Duodenal mucosa (tissue), 2 donors: ENCODE data around the gene WDCP.

Source experiments
- H3K27ac ChIP-seq: one replicate; pipeline ENCODE4 v1.7.0; 2013; ENCODE audit warnings: low read depth, low read length
- H3K27me3 ChIP-seq, 2 donors: one replicate each; pipeline ENCODE4 v1.7.0; 2013; ENCODE audit warnings: low read length in 2 of 2, control low read depth in 1 of 2; ENCODE audit not compliant: insufficient read depth in 2 of 2, control insufficient read depth in 1 of 2
- H3K36me3 ChIP-seq, 2 donors: one replicate each; pipeline ENCODE4 v1.7.0; 2013; ENCODE audit warnings: low read length in 2 of 2, control low read depth in 1 of 2; ENCODE audit not compliant: insufficient read depth in 2 of 2, control insufficient read depth in 1 of 2
- H3K4me1 ChIP-seq, 2 donors: one replicate each; pipeline ENCODE4 v1.7.0; 2013; ENCODE audit warnings: low read length in 2 of 2, control low read depth in 1 of 2; ENCODE audit not compliant: insufficient read depth in 2 of 2, control insufficient read depth in 1 of 2
- H3K4me3 ChIP-seq, 2 donors: one replicate each; pipeline ENCODE4 v1.7.0; 2013; ENCODE audit warnings: low read length in 2 of 2, low read depth in 1 of 2
- H3K9ac ChIP-seq, 2 donors: one replicate each; pipeline ENCODE4 v1.7.0; 2013; ENCODE audit warnings: low read length in 2 of 2, low read depth in 1 of 2
- H3K9me3 ChIP-seq, 2 donors: one replicate each; pipeline ENCODE4 v1.7.0; 2013; ENCODE audit warnings: low read length in 2 of 2, control low read depth in 1 of 2; ENCODE audit not compliant: control insufficient read depth in 1 of 2

WDCP gene

GRCh38 chr2:24007693-24008092, 39.5 kb downstream of the WDCP start:
- Histone ChIP-seq H3K36me3 (no peaks in the 10 kb centered on the region), H3K9me3 (no peaks in the 10 kb centered on the region), H3K4me1 (peaks cover 5 to 12% of the 10 kb centered on the region in 2 donors), H3K27me3 (peaks cover 22 to 30% of the 10 kb centered on the region in 2 donors), H3K27ac (no peak overlapping the region), H3K9ac (no peak overlapping the region), H3K4me3 (no peak overlapping the region)

GRCh38 chr2:23994567-23994966, 52.6 kb downstream of the WDCP start:
- no peak overlapping the region for H3K9ac ChIP-seq
- H3K27ac ChIP-seq: no peak overlapping the region
- no peak overlapping the region for H3K4me3 ChIP-seq
- H3K27me3 ChIP-seq: no peaks in the 10 kb centered on the region
- no peaks in the 10 kb centered on the region for H3K9me3 ChIP-seq
- H3K4me1 ChIP-seq: no peaks in the 10 kb centered on the region
- peaks cover 0 to 5% of the 10 kb centered on the region in 2 donors for H3K36me3 ChIP-seq

GRCh38 chr2:23993736-23994269, 53.4 kb downstream of the WDCP start:
- H3K9me3 ChIP-seq: no peaks in the 10 kb centered on the region
- H3K27ac ChIP-seq: no peak overlapping the region
- H3K4me1 ChIP-seq: no peaks in the 10 kb centered on the region
- H3K27me3 ChIP-seq: no peaks in the 10 kb centered on the region
- H3K4me3 ChIP-seq: no peak overlapping the region
- no peak overlapping the region for H3K9ac ChIP-seq
- no peaks in the 10 kb centered on the region for H3K36me3 ChIP-seq

- no peak overlapping the region for H3K27ac ChIP-seq
- no peaks in the 10 kb centered on the region for H3K4me1 ChIP-seq
- no peak overlapping the region for H3K4me3 ChIP-seq
- H3K27me3 ChIP-seq: no peaks in the 10 kb centered on the region
- H3K9me3 ChIP-seq: no peaks in the 10 kb centered on the region
- no peaks in the 10 kb centered on the region for H3K36me3 ChIP-seq
- H3K9ac ChIP-seq: no peak overlapping the region
These were observed 54.3 kb downstream of the WDCP start for GRCh38 chr2:23992931-23993330.

- Histone ChIP-seq H3K4me3 (no peak overlapping the region), H3K27me3 (no peaks in the 10 kb centered on the region), H3K4me1 (no peaks in the 10 kb centered on the region), H3K9ac (no peak overlapping the region), H3K36me3 (peaks cover 5 to 15% of the 10 kb centered on the region in 2 donors), H3K27ac (no peak overlapping the region), H3K9me3 (no peaks in the 10 kb centered on the region)
These were observed 58.8 kb downstream of the WDCP start for GRCh38 chr2:23988371-23988770.
